ENCODE data around the gene LENG1. TPM values are rescaled to one million over a fixed set of nuclear protein-coding genes. Genes with fewer than 3 reads are reported as not detected.

The LENG1 gene
- total and polyA plus RNA-seq, 9 of the 15 experiments (the other 6 are each of a cell fraction or from before 2014, with no cell fraction given) = 0.30 to 10.5 (median 4.7) TPM

DNA sequence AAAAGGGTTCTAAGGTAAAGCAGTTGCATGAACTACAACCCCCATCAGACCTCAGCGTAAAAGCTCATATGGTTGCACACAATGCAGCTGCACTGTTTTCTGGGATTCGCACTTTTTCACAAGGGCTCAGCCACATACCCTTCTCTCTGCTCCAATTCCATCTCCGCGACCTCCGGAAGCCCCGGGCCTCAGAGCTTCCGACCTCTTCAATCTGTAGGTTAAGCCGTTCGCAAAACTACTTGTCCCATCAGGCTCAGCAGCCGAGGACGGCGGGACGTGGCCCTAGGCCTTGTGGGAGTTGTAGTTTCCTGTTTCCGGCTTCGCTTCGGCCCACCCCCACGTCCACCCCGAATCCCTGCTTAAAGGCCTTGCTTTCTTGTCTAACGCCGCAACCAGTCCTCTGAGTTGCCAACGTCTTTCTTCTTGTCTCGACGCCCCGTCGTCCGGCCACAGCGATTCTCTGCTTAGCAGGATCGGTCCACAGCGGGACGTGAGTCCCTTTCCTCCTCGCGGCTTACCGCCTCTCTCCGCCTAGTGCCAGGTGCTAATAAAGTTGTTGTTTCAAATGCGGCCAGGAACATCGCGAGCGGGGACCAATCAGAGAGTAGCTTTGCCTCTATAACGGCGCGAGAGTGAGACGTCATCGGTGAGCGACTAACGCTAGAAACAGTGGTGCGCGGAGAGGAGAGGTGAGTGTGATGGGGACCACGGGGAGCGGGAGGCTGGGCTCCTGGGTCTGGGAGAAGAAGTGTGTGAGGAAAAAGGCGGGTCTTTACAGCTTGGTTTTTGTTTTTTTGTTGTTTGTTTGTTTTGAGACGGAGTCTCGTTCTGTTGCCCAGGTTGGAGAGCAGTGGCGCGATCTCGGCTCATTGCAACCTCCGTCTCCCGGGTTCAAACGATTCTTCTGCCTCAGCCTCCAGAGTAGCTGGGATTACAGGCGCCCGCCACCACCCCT lies 44.1 kb downstream of the LENG1 start, which contains the start of the genes PRPF31 and TFPT (continued):
- TF ChIP-seq, protein P1, sequence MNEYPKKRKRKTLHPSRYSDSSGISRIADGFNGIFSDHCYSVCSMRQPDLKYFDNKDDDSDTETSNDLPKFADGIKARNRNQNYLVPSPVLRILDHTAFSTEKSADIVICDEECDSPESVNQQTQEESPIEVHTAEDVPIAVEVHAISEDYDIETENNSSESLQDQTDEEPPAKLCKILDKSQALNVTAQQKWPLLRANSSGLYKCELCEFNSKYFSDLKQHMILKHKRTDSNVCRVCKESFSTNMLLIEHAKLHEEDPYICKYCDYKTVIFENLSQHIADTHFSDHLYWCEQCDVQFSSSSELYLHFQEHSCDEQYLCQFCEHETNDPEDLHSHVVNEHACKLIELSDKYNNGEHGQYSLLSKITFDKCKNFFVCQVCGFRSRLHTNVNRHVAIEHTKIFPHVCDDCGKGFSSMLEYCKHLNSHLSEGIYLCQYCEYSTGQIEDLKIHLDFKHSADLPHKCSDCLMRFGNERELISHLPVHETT (CRISPR knock-in tag; conservative IDR thresholded peaks at IDR 0.05 in 1 of 2, IDR thresholded peaks at IDR 0.05 in 1 of 2) = peak in 1 of 2 experiments; percentile 90; a peak in 2 of 4 replicates
- TF ChIP-seq DMBX1 (CRISPR knock-in tag; IDR thresholded peaks at IDR 0.05; ENCODE audit: borderline replicate concordance) = peak; percentile 66; the same call in 1 of the 2 replicates
- TF ChIP-seq HSF4 (CRISPR knock-in tag; IDR thresholded peaks at IDR 0.05; ENCODE audit: borderline replicate concordance) = peak; percentile 27; the same call in 1 of the 2 replicates
- no peak for TF ChIP-seq CCNT2 (IDR thresholded peaks at IDR 0.05; ENCODE audit: borderline replicate concordance, extremely low read depth, insufficient read length, low read depth, low read length)
- TF ChIP-seq NCOR1 (IDR thresholded peaks at IDR 0.05) = peak; percentile 43; the same call in 1 of the 2 replicates
- peak; percentile 53 for TF ChIP-seq NFYB (IDR thresholded peaks at IDR 0.05; ENCODE audit: extremely low read depth, insufficient read length)
- peak; percentile 86 for TF ChIP-seq NR2C1 (IDR thresholded peaks at IDR 0.05)
- TF ChIP-seq NR2C1 (tag; IDR thresholded peaks at IDR 0.05) = peak; percentile 88
- no peak for TF ChIP-seq ZNF239 (CRISPR knock-in tag; IDR thresholded peaks at IDR 0.05)
- TF ChIP-seq ZNF778 (CRISPR knock-in tag; IDR thresholded peaks at IDR 0.05) = no peak
- TF ChIP-seq ZNF589 (CRISPR knock-in tag; IDR thresholded peaks at IDR 0.05; ENCODE audit: low read depth) = peak; percentile 86
- peak; percentile 64 for TF ChIP-seq NEUROD1 (IDR thresholded peaks at IDR 0.05; ENCODE audit: borderline replicate concordance, low read depth, low read length, partially characterized antibody)
- no peak for TF ChIP-seq RAD51 (IDR thresholded peaks at IDR 0.05; ENCODE audit: borderline replicate concordance, low read depth)
- TF ChIP-seq EGR1 (conservative IDR thresholded peaks at IDR 0.05) = peak; percentile 79
- TF ChIP-seq BRD9 (IDR thresholded peaks at IDR 0.05; ENCODE audit: low read depth, partially characterized antibody) = peak; percentile 51
- TF ChIP-seq L3MBTL2 (IDR thresholded peaks at IDR 0.05) = peak; percentile 82
- 0 out of 2 replicates have a peak, but pooled peaks have one; percentile 29 for TF ChIP-seq RERE (CRISPR knock-in tag; IDR thresholded peaks at IDR 0.05; ENCODE audit: borderline replicate concordance)
- no peak for TF ChIP-seq ZNF551 (CRISPR knock-in tag; IDR thresholded peaks at IDR 0.05)
- TF ChIP-seq, protein P2, sequence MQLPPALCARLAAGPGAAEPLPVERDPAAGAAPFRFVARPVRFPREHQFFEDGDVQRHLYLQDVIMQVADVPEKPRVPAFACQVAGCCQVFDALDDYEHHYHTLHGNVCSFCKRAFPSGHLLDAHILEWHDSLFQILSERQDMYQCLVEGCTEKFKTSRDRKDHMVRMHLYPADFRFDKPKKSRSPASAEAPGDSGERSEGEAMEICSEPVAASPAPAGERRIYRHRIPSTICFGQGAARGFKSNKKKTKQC (CRISPR knock-in tag; IDR thresholded peaks at IDR 0.05) = peak; percentile 89
- no peak for TF ChIP-seq TARDBP (IDR thresholded peaks at IDR 0.05)

Data from K562 (cell line).